Natural killer cell (primary cell): Measurements from ENCODE around the gene PDHA1. TPM values are rescaled to one million over a fixed set of nuclear protein-coding genes. Genes with fewer than 3 reads are reported as not detected.

Source experiments
- ATAC-seq, 3 donors: fragments of 150-1000 bp in 2 of 3; fragments of 200-7000 bp in 1 of 3; cut with Tn5 transposase; 1 replicate in 1 of 3; 2 replicates in 2 of 3; pipeline ENCODE4 v1.10.0; 2021; ENCODE audit warnings: mild to moderate bottlenecking in 2 of 3, moderate library complexity in 2 of 3
- DNase-seq, 2 donors: peaks; one replicate each; pipeline versions ENCODE4 v3.0.0 to v3.0.0-alpha.2; 2013 to 2021; ENCODE audit warnings: mixed read lengths in 1 of 2
- H3K27ac ChIP-seq: one replicate; pipeline ENCODE4 v1.5.1; 2013; ENCODE audit warnings: mild to moderate bottlenecking, low read length
- H3K27me3 ChIP-seq: one replicate; pipeline ENCODE4 v1.6.1; 2013; ENCODE audit warnings: low read length; ENCODE audit not compliant: control insufficient read depth, insufficient read depth
- H3K36me3 ChIP-seq: one replicate; pipeline ENCODE4 v1.6.1; 2013; ENCODE audit warnings: low read length; ENCODE audit not compliant: control insufficient read depth, insufficient read depth
- H3K4me1 ChIP-seq: one replicate; pipeline ENCODE4 v1.6.1; 2013; ENCODE audit warnings: low read length; ENCODE audit not compliant: control insufficient read depth, insufficient read depth
- H3K4me3 ChIP-seq: one replicate; pipeline ENCODE4 v1.5.1; 2013; ENCODE audit warnings: low read length
- H3K9me3 ChIP-seq: one replicate; pipeline ENCODE4 v1.6.1; 2013; ENCODE audit warnings: low read length; ENCODE audit not compliant: control insufficient read depth, insufficient read depth
- H3K27ac Mint-ChIP-seq, 2 donors: one replicate each; pipeline ENCODE4 v1.8.0; 2022; ENCODE audit warnings: mild to moderate bottlenecking in 2 of 2, mixed read lengths in 2 of 2, moderate library complexity in 1 of 2
- H3K27me3 Mint-ChIP-seq, 2 donors: one replicate each; pipeline ENCODE4 v1.8.0; 2022; ENCODE audit warnings: low read depth in 2 of 2, mixed read lengths in 2 of 2
- H3K36me3 Mint-ChIP-seq: one replicate; pipeline ENCODE4 v1.8.0; 2022; ENCODE audit warnings: mixed read lengths
- H3K4me1 Mint-ChIP-seq, 2 donors: one replicate each; pipeline ENCODE4 v1.8.0; 2022; ENCODE audit warnings: mixed read lengths in 2 of 2
- H3K4me3 Mint-ChIP-seq: one replicate; pipeline ENCODE4 v1.8.0; 2022; ENCODE audit warnings: mild to moderate bottlenecking, moderate library complexity, mixed read lengths
- H3K9me3 Mint-ChIP-seq, 2 donors: one replicate each; pipeline ENCODE4 v1.8.0; 2022; ENCODE audit warnings: mixed read lengths in 2 of 2
- whole genome bisulfite sequencing: methylation state at CpG from one replicate; pipeline ENCODE4 v1.1.7; 2013; ENCODE audit warnings: missing lambda C conversion rate; ENCODE audit not compliant: insufficient coverage; 5-methylcytosine and 5-hydroxymethylcytosine counted together
- intact Hi-C: fragments of 100-400 bp; cut with micrococcal nuclease; formaldehyde crosslinking; loops from one replicate; pipeline ENCODE4 v1.14.2; 2022
- total RNA-seq, 4 donors: library from RNA; stranded (reverse); fragments of 120-200 nt in 1 of 4; gene quantifications; one replicate each; pipeline versions ENCODE4 v1.2.3 to v1.2.4, GENCODE V29; 2013 to 2022
- TF ChIP-seq, protein P1 (sequence below): fragments of 200-600 bp; IDR thresholded peaks from one replicate; pipeline ENCODE4 v1.8.0; 2022; ENCODE audit warnings: antibody characterized with exemption

PDHA1 gene
- total RNA-seq, 3 donors from 2014 or later (not counting 1 experiment from before 2014, with no cell fraction given) = 131 to 164 (median 154) TPM

DNA sequence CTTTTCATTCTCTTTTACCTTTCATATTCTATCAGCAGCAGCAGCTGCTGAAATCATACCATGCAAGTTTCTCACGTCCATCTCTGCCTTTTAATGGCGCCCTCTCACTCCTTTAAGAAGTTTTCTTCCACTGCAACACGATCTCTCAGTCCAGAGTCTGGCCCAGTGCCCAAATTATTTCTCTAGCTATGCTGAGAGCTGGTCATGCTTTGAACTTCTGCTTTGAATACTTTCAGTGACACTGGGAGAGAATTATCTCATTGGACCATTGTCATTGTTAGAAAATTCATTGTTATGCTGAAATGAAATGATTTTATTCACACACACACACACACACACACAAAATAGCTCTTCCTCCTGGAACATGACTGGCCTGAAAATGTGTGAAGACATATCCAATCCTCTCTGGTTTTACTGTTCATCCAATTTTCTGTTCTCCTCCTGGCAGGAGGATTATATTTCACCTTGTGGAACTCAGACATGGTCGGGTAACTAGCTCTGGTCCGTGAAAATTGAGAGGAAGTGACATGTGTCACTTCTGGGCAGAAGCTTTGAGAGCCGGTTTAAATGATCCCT is 1.3 kb upstream of the PDHA1 start:
- Mint-ChIP-seq H3K4me3 (no peak overlapping the region), H3K4me1 (peaks cover 6 to 15% of the 10 kb centered on the region in 2 donors), H3K27me3 (peaks cover 0 to 13% of the 10 kb centered on the region in 2 donors), H3K9me3 (no peaks in the 10 kb centered on the region), H3K27ac (peak overlapping the region in 1 of 2 donors; percentile 93), H3K36me3 (no peaks in the 10 kb centered on the region)
- no peaks in the 10 kb centered on the region for H3K36me3 ChIP-seq
- no peak for ATAC-seq
- no peaks in the 10 kb centered on the region for H3K9me3 ChIP-seq
- H3K27ac ChIP-seq = no peak overlapping the region
- intact Hi-C loops = loop anchor here (10.0 kb wide), 1 partner anchor 668 kb away; the partner anchor contains the start of gene RS1
- WGBS = 80% methylated on average over 6 of the region's 6 CpGs
- TF ChIP-seq, protein P1, sequence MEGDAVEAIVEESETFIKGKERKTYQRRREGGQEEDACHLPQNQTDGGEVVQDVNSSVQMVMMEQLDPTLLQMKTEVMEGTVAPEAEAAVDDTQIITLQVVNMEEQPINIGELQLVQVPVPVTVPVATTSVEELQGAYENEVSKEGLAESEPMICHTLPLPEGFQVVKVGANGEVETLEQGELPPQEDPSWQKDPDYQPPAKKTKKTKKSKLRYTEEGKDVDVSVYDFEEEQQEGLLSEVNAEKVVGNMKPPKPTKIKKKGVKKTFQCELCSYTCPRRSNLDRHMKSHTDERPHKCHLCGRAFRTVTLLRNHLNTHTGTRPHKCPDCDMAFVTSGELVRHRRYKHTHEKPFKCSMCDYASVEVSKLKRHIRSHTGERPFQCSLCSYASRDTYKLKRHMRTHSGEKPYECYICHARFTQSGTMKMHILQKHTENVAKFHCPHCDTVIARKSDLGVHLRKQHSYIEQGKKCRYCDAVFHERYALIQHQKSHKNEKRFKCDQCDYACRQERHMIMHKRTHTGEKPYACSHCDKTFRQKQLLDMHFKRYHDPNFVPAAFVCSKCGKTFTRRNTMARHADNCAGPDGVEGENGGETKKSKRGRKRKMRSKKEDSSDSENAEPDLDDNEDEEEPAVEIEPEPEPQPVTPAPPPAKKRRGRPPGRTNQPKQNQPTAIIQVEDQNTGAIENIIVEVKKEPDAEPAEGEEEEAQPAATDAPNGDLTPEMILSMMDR = no peak
- DNase-seq = no peak
- peaks cover 20% of the 10 kb centered on the region for H3K4me1 ChIP-seq
- H3K4me3 ChIP-seq = no peak overlapping the region
- no peaks in the 10 kb centered on the region for H3K27me3 ChIP-seq

DNA sequence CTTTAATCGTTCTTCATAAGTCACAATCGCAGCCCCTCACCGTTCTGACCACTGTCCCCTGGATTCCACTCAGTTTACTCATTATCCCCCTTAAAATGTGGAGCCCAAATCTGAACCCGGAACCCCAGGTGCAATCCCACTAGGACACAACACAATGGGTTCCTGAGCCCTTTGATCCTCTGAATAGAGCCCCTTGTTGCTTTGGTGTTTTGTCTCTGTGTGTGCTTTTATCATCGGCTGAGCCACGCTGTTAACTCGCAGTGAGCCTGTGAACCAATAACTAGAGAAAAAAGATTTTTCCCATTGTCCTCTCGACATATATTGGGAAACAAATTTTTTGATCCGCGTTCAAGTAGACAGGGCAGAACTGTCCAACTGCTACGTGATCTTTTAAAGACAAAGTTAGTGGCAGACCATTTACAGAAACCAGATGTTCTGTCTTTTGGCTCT is 617 bp upstream of the PDHA1 start:
- peak overlapping the region; percentile 74 for H3K4me3 ChIP-seq
- DNase-seq = no peak
- 62% methylated on average over 10 of the region's 11 CpGs for WGBS
- no peaks in the 10 kb centered on the region for H3K9me3 ChIP-seq
- TF ChIP-seq, protein P1 = no peak
- Mint-ChIP-seq H3K27ac (peak overlapping the region; percentile 80 to 93), H3K27me3 (peaks cover 0 to 13% of the 10 kb centered on the region in 2 donors), H3K4me1 (peaks cover 6 to 20% of the 10 kb centered on the region in 2 donors), H3K36me3 (no peaks in the 10 kb centered on the region), H3K9me3 (no peaks in the 10 kb centered on the region), H3K4me3 (peak overlapping the region; percentile 92)
- intact Hi-C loops = loop anchor here (10.0 kb wide), 1 partner anchor 668 kb away; the partner anchor contains the start of gene RS1
- peak overlapping the region; percentile 66 for H3K27ac ChIP-seq
- no peaks in the 10 kb centered on the region for H3K27me3 ChIP-seq
- H3K36me3 ChIP-seq = no peaks in the 10 kb centered on the region
- no peak for ATAC-seq
- H3K4me1 ChIP-seq = peaks cover 20% of the 10 kb centered on the region

DNA sequence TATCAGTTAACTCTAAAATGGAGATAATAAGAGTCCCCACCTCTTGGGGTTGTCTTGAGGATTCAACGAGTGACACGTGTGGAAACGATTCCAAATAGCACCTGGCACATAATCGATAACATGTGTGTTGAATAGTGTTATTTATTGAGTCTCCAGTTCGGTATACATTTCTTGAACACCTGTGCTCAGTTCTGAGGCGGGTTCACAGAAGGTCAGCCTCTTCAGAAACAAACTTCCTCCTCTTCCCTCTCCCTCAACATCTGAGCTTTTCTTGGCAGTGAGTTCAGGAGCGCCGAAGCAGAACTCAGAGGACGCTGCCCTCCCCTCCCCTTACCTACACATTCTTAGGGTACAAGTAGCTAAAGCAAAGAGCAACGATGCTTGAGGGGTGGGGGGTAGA is 934 bp downstream of the PDHA1 start:
- no peaks in the 10 kb centered on the region for H3K36me3 Mint-ChIP-seq
- no peak for DNase-seq
- peak overlapping the region; percentile 80 for H3K27ac ChIP-seq
- peaks cover 20% of the 10 kb centered on the region for H3K4me1 ChIP-seq
- WGBS = 0% methylated on average over 4 of the region's 10 CpGs
- no peaks in the 10 kb centered on the region for H3K9me3 ChIP-seq
- peaks cover 0 to 13% of the 10 kb centered on the region in 2 donors for H3K27me3 Mint-ChIP-seq
- TF ChIP-seq, protein P1 = no peak
- H3K27ac Mint-ChIP-seq = peak overlapping the region; percentile 80 to 93
- ATAC-seq = no peak
- intact Hi-C loops = loop anchor here (10.0 kb wide), 1 partner anchor 670 kb away; the partner anchor contains the start of gene RS1
- H3K27me3 ChIP-seq = no peaks in the 10 kb centered on the region
- H3K9me3 Mint-ChIP-seq = no peaks in the 10 kb centered on the region
- no peaks in the 10 kb centered on the region for H3K36me3 ChIP-seq
- peak overlapping the region; percentile 74 for H3K4me3 ChIP-seq
- H3K4me3 Mint-ChIP-seq = peak overlapping the region; percentile 92
- H3K4me1 Mint-ChIP-seq = peaks cover 6 to 22% of the 10 kb centered on the region in 2 donors
